ENCODE measurements around the gene OR10J5. TPM values are rescaled to one million over a fixed set of nuclear protein-coding genes. Genes with fewer than 3 reads are reported as not detected.

The OR10J5 gene
- total and polyA plus RNA-seq, 2 experiments from 2014 or later = not detected

DNA sequence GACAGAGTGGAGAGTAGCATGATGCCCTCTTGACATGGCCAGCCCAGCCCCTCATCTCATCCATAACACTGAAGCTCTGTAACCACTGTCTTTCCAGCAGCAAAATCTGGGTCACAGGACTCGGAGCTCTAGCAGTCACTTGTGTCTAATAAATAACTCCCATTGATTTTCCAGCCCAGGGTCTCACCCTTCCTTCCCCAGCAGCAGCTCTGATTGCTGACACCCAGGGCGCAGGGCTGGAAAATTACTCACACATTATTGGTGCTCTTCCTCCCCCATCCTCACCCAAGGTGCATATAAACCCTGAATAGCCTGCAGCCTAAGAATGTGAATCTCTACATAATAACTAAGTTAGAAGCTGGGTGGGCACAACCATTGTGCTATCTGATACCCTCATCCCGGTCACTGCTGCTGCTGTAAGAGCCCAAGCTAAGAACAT is 21.1 kb upstream of the OR10J5 start:
- Histone ChIP-seq H3K27ac (ENCODE audit: low read depth) (no peak overlapping the region), H3K9me2 (ENCODE audit: insufficient read depth) (peaks cover 12% of the 10 kb centered on the region), H3K4me3 (no peak overlapping the region), H3K27me3 (ENCODE audit: insufficient read depth) (no peaks in the 10 kb centered on the region), H3F3A (replicated peaks; ENCODE audit: low read depth) (no peaks in the 10 kb centered on the region), H3K79me2 (replicated peaks; ENCODE audit: insufficient read depth) (no peaks in the 10 kb centered on the region), H3K4me1 (ENCODE audit: insufficient read depth) (no peaks in the 10 kb centered on the region), H4K20me1 (replicated peaks; ENCODE audit: insufficient read depth) (no peaks in the 10 kb centered on the region), H2AFZ (0 out of 2 replicates have a peak overlapping the region, but pooled peaks have one; percentile 10), H3K36me3 (ENCODE audit: insufficient read depth) (no peaks in the 10 kb centered on the region), H3K4me2 (no peak overlapping the region)
- Mint-ChIP-seq H3K4me3 (no peak overlapping the region), H3K36me3 (ENCODE audit: low read depth) (no peaks in the 10 kb centered on the region), H3K4me1 (no peaks in the 10 kb centered on the region; the same call in 2 of the 3 replicates), H3K27me3 (ENCODE audit: insufficient read depth, low read depth, poor library complexity) (no peaks in the 10 kb centered on the region), H3K9me3 (no peaks in the 10 kb centered on the region; the same call in 2 of the 3 replicates), H3K27ac (no peak overlapping the region)
- no peak for DNase-seq (ENCODE audit: low spot score)
- TF ChIP-seq, protein P1, sequence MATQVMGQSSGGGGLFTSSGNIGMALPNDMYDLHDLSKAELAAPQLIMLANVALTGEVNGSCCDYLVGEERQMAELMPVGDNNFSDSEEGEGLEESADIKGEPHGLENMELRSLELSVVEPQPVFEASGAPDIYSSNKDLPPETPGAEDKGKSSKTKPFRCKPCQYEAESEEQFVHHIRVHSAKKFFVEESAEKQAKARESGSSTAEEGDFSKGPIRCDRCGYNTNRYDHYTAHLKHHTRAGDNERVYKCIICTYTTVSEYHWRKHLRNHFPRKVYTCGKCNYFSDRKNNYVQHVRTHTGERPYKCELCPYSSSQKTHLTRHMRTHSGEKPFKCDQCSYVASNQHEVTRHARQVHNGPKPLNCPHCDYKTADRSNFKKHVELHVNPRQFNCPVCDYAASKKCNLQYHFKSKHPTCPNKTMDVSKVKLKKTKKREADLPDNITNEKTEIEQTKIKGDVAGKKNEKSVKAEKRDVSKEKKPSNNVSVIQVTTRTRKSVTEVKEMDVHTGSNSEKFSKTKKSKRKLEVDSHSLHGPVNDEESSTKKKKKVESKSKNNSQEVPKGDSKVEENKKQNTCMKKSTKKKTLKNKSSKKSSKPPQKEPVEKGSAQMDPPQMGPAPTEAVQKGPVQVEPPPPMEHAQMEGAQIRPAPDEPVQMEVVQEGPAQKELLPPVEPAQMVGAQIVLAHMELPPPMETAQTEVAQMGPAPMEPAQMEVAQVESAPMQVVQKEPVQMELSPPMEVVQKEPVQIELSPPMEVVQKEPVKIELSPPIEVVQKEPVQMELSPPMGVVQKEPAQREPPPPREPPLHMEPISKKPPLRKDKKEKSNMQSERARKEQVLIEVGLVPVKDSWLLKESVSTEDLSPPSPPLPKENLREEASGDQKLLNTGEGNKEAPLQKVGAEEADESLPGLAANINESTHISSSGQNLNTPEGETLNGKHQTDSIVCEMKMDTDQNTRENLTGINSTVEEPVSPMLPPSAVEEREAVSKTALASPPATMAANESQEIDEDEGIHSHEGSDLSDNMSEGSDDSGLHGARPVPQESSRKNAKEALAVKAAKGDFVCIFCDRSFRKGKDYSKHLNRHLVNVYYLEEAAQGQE (IDR thresholded peaks at IDR 0.05; ENCODE audit: unreplicated experiment) = no peak
- no peak for TF ChIP-seq JUNB (IDR thresholded peaks at IDR 0.05; ENCODE audit: unreplicated experiment)
- TF ChIP-seq CREB1 (CRISPR knock-in tag; IDR thresholded peaks at IDR 0.05; ENCODE audit: low read depth) = no peak
- TF ChIP-seq, protein P2, sequence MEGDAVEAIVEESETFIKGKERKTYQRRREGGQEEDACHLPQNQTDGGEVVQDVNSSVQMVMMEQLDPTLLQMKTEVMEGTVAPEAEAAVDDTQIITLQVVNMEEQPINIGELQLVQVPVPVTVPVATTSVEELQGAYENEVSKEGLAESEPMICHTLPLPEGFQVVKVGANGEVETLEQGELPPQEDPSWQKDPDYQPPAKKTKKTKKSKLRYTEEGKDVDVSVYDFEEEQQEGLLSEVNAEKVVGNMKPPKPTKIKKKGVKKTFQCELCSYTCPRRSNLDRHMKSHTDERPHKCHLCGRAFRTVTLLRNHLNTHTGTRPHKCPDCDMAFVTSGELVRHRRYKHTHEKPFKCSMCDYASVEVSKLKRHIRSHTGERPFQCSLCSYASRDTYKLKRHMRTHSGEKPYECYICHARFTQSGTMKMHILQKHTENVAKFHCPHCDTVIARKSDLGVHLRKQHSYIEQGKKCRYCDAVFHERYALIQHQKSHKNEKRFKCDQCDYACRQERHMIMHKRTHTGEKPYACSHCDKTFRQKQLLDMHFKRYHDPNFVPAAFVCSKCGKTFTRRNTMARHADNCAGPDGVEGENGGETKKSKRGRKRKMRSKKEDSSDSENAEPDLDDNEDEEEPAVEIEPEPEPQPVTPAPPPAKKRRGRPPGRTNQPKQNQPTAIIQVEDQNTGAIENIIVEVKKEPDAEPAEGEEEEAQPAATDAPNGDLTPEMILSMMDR (conservative IDR thresholded peaks at IDR 0.05; ENCODE audit: low read depth in 2 of 2) = no peak
- TF ChIP-seq, protein P3, sequence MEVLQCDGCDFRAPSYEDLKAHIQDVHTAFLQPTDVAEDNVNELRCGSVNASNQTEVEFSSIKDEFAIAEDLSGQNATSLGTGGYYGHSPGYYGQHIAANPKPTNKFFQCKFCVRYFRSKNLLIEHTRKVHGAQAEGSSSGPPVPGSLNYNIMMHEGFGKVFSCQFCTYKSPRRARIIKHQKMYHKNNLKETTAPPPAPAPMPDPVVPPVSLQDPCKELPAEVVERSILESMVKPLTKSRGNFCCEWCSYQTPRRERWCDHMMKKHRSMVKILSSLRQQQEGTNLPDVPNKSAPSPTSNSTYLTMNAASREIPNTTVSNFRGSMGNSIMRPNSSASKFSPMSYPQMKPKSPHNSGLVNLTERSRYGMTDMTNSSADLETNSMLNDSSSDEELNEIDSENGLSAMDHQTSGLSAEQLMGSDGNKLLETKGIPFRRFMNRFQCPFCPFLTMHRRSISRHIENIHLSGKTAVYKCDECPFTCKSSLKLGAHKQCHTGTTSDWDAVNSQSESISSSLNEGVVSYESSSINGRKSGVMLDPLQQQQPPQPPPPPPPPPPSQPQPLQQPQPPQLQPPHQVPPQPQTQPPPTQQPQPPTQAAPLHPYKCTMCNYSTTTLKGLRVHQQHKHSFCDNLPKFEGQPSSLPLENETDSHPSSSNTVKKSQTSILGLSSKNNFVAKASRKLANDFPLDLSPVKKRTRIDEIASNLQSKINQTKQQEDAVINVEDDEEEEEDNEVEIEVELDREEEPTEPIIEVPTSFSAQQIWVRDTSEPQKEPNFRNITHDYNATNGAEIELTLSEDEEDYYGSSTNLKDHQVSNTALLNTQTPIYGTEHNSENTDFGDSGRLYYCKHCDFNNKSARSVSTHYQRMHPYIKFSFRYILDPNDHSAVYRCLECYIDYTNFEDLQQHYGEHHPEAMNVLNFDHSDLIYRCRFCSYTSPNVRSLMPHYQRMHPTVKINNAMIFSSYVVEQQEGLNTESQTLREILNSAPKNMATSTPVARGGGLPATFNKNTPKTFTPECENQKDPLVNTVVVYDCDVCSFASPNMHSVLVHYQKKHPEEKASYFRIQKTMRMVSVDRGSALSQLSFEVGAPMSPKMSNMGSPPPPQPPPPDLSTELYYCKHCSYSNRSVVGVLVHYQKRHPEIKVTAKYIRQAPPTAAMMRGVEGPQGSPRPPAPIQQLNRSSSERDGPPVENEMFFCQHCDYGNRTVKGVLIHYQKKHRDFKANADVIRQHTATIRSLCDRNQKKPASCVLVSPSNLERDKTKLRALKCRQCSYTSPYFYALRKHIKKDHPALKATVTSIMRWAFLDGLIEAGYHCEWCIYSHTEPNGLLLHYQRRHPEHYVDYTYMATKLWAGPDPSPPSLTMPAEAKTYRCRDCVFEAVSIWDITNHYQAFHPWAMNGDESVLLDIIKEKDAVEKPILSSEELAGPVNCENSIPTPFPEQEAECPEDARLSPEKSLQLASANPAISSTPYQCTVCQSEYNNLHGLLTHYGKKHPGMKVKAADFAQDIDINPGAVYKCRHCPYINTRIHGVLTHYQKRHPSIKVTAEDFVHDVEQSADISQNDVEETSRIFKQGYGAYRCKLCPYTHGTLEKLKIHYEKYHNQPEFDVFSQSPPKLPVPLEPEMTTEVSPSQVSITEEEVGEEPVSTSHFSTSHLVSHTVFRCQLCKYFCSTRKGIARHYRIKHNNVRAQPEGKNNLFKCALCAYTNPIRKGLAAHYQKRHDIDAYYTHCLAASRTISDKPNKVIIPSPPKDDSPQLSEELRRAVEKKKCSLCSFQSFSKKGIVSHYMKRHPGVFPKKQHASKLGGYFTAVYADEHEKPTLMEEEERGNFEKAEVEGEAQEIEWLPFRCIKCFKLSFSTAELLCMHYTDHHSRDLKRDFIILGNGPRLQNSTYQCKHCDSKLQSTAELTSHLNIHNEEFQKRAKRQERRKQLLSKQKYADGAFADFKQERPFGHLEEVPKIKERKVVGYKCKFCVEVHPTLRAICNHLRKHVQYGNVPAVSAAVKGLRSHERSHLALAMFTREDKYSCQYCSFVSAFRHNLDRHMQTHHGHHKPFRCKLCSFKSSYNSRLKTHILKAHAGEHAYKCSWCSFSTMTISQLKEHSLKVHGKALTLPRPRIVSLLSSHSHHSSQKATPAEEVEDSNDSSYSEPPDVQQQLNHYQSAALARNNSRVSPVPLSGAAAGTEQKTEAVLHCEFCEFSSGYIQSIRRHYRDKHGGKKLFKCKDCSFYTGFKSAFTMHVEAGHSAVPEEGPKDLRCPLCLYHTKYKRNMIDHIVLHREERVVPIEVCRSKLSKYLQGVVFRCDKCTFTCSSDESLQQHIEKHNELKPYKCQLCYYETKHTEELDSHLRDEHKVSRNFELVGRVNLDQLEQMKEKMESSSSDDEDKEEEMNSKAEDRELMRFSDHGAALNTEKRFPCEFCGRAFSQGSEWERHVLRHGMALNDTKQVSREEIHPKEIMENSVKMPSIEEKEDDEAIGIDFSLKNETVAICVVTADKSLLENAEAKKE (CRISPR knock-in tag; IDR thresholded peaks at IDR 0.05) = no peak
- TF ChIP-seq POLR2AphosphoS5 (IDR thresholded peaks at IDR 0.05; ENCODE audit: low read depth) = no peak
- no peak for TF ChIP-seq STAT1 (IDR thresholded peaks at IDR 0.05; ENCODE audit: unreplicated experiment)
- no peak for TF ChIP-seq NANOG (IDR thresholded peaks at IDR 0.05; ENCODE audit: borderline replicate concordance)
- TF ChIP-seq EZH2phosphoT487 (IDR thresholded peaks at IDR 0.05; ENCODE audit: unreplicated experiment) = no peak
- ATAC-seq = no peak

Measured in GM23338 (cell line).